GM23338 (cell line): ENCODE measurements around the gene UST. TPM values are rescaled to one million over a fixed set of nuclear protein-coding genes. Genes with fewer than 3 reads are reported as not detected.

ENCODE experiments used
- ATAC-seq: fragments of 200-7000 bp; cut with Tn5 transposase; 3 replicates; pipeline ENCODE4 v1.9.1; 2020
- DNase-seq: peaks from one replicate; pipeline ENCODE4 v3.0.0-alpha.2; 2015; ENCODE audit warnings: low spot score
- H2AFZ ChIP-seq: fragments of 200-600 bp; sonication (generic); 2 replicates; pipeline ENCODE4 v1.8.0; 2016; ENCODE audit warnings: antibody characterized with exemption, mild to moderate bottlenecking, moderate library complexity
- H3F3A ChIP-seq: fragments of 200-600 bp; sonication (generic); replicated peaks from 2 replicates; pipeline ENCODE4 v1.8.0; 2017; ENCODE audit warnings: antibody characterized with exemption, mixed run types, low read depth
- H3K27ac ChIP-seq: fragments of 200-600 bp; sonication (generic); 2 replicates; pipeline ENCODE4 v1.6.1; 2016; ENCODE audit warnings: low read depth
- H3K27me3 ChIP-seq: fragments of 200-600 bp; sonication (generic); 2 replicates; pipeline ENCODE4 v1.8.0; 2016; ENCODE audit warnings: mild to moderate bottlenecking, mixed run types, moderate library complexity; ENCODE audit not compliant: insufficient read depth
- H3K36me3 ChIP-seq: fragments of 200-600 bp; sonication (generic); 2 replicates; pipeline ENCODE4 v1.8.0; 2016; ENCODE audit warnings: mild to moderate bottlenecking; ENCODE audit not compliant: insufficient read depth
- H3K4me1 ChIP-seq: fragments of 200-600 bp; sonication (generic); 2 replicates; pipeline ENCODE4 v1.8.0; 2016; ENCODE audit warnings: mild to moderate bottlenecking, moderate library complexity; ENCODE audit not compliant: insufficient read depth
- H3K4me2 ChIP-seq: fragments of 200-600 bp; sonication (generic); 2 replicates; pipeline ENCODE4 v1.7.1; 2017; ENCODE audit warnings: mixed run types
- H3K4me3 ChIP-seq: fragments of 200-600 bp; sonication (generic); 2 replicates; pipeline ENCODE4 v1.6.1; 2016; ENCODE audit warnings: mixed run types
- H3K79me2 ChIP-seq: fragments of 200-600 bp; sonication (generic); replicated peaks from 2 replicates; pipeline ENCODE4 v1.8.0; 2017; ENCODE audit warnings: mild to moderate bottlenecking; ENCODE audit not compliant: insufficient read depth
- H3K9me2 ChIP-seq: fragments of 200-600 bp; sonication (generic); 2 replicates; pipeline ENCODE4 v1.8.0; 2017; ENCODE audit not compliant: insufficient read depth
- H4K20me1 ChIP-seq: fragments of 200-600 bp; sonication (generic); replicated peaks from 2 replicates; pipeline ENCODE4 v1.8.0; 2017; ENCODE audit warnings: mild to moderate bottlenecking; ENCODE audit not compliant: insufficient read depth
- H3K27ac Mint-ChIP-seq: 2 replicates; pipeline ENCODE4 v1.8.0; 2020; ENCODE audit warnings: inconsistent platforms, mild to moderate bottlenecking, moderate library complexity, mixed read lengths
- H3K27me3 Mint-ChIP-seq: 3 replicates; pipeline ENCODE4 v1.8.0; 2022; ENCODE audit warnings: low read depth, mild to moderate bottlenecking, moderate library complexity, mixed read lengths, inconsistent platforms; ENCODE audit not compliant: insufficient read depth, poor library complexity
- H3K36me3 Mint-ChIP-seq: 3 replicates; pipeline ENCODE4 v1.8.0; 2021; ENCODE audit warnings: low read depth, mild to moderate bottlenecking, inconsistent platforms, moderate library complexity, mixed read lengths
- H3K4me1 Mint-ChIP-seq: 3 replicates; pipeline ENCODE4 v1.8.0; 2020; ENCODE audit warnings: mild to moderate bottlenecking, inconsistent platforms, mixed read lengths
- H3K4me3 Mint-ChIP-seq: 3 replicates; pipeline ENCODE4 v1.8.0; 2021; ENCODE audit warnings: moderate library complexity, mild to moderate bottlenecking, inconsistent platforms, mixed read lengths
- H3K9me3 Mint-ChIP-seq: 3 replicates; pipeline ENCODE4 v1.8.0; 2020; ENCODE audit warnings: moderate library complexity, mild to moderate bottlenecking, inconsistent platforms, mixed read lengths
- EZH2phosphoT487 ChIP-seq: fragments of 200-600 bp; sonication (generic); IDR thresholded peaks from one replicate; pipeline ENCODE4 v1.8.1; 2018; ENCODE audit warnings: antibody characterized with exemption; ENCODE audit not compliant: unreplicated experiment
- JUNB ChIP-seq: IDR thresholded peaks from one replicate; pipeline ENCODE4 v1.6.1; 2016; ENCODE audit warnings: antibody characterized with exemption; ENCODE audit not compliant: unreplicated experiment
- POLR2AphosphoS5 ChIP-seq: IDR thresholded peaks from 2 replicates; pipeline ENCODE4 v1.6.1; 2016; ENCODE audit warnings: antibody characterized with exemption, low read depth
- STAT1 ChIP-seq: IDR thresholded peaks from one replicate; pipeline ENCODE4 v1.6.1; 2016; ENCODE audit warnings: antibody characterized with exemption; ENCODE audit not compliant: unreplicated experiment
- ZNF114 ChIP-seq: fragments of 250-450 bp; sonication (Bioruptor Pico); IDR thresholded peaks from 2 replicates; pipeline ENCODE4 v1.5.0; 2020; ENCODE audit warnings: mild to moderate bottlenecking, moderate library complexity
- ZNF462 ChIP-seq: fragments of 250-450 bp; sonication (Bioruptor Pico); IDR thresholded peaks from 2 replicates; pipeline ENCODE4 v1.5.0; 2020; ENCODE audit warnings: mild to moderate bottlenecking, moderate library complexity
- polyA plus RNA-seq: library from polyadenylated mRNA; unstranded; fragments of >200 nt; fragmentation: Nextera tagmentation; extraction: Ambion mirVana; gene quantifications from 2 replicates; pipeline ENCODE4 v1.2.1, GENCODE V29; 2016
- total RNA-seq: library from RNA; depleted of rRNA; stranded (reverse); fragments of >200 nt; shearing (Covaris generic); gene quantifications from 2 replicates; pipeline ENCODE4 v1.2.3, GENCODE V29; 2014

Gene UST
- total and polyA plus RNA-seq, 2 experiments from 2014 or later = 12.6 to 33.0 TPM

- Histone ChIP-seq H3K36me3 (peaks cover 5% of the 10 kb centered on the region; the same call in 1 of the 2 replicates), H2AFZ (no peak overlapping the region), H3K27ac (no peak overlapping the region), H3K27me3 (no peaks in the 10 kb centered on the region), H3K4me2 (no peak overlapping the region), H3K79me2 (no peaks in the 10 kb centered on the region), H4K20me1 (no peaks in the 10 kb centered on the region), H3K4me1 (no peaks in the 10 kb centered on the region), H3K4me3 (no peak overlapping the region), H3F3A (no peaks in the 10 kb centered on the region), H3K9me2 (peaks cover 10% of the 10 kb centered on the region)
- ATAC-seq (no peak), DNase-seq (no peak)
- H3K36me3 Mint-ChIP-seq = peaks cover 7% of the 10 kb centered on the region; the same call in 2 of the 3 replicates
- TF ChIP-seq ZNF462 (no peak), EZH2phosphoT487 (no peak), ZNF114 (CRISPR knock-in tag) (no peak), JUNB (no peak), STAT1 (no peak), POLR2AphosphoS5 (no peak)
- H3K4me3 Mint-ChIP-seq = no peak overlapping the region
- H3K27me3 Mint-ChIP-seq = no peaks in the 10 kb centered on the region
- no peaks in the 10 kb centered on the region for H3K4me1 Mint-ChIP-seq
- H3K27ac Mint-ChIP-seq = no peak overlapping the region
- peaks cover 17% of the 10 kb centered on the region; the same call in 2 of the 3 replicates for H3K9me3 Mint-ChIP-seq
Observed at GRCh38 chr6:148711833-148712654, 34.8 kb upstream of the UST start.
